LNCaP clone FGC (cell line): ENCODE results near the gene DSG2.

Experiments used
- DNase-seq: peaks from one replicate; pipeline ENCODE4 v3.0.0-alpha.2; 2011; ENCODE audit warnings: low read depth
- H3K4me3 ChIP-seq: 2 replicates; pipeline ENCODE4 v1.5.1; 2011; ENCODE audit warnings: mild to moderate bottlenecking, low read depth, low read length, control low read depth
- CTCF ChIP-seq: IDR thresholded peaks from 2 replicates; pipeline ENCODE4 v1.5.1; 2012; ENCODE audit warnings: mild to moderate bottlenecking; ENCODE audit not compliant: control insufficient read depth, insufficient read depth; ENCODE audit errors: extremely low read depth

DSG2 gene

GRCh38 chr18:31585991-31586390, 88.0 kb downstream of the DSG2 start:
- no peak overlapping the region for H3K4me3 ChIP-seq
- no peak for TF ChIP-seq CTCF
- no peak for DNase-seq

DNA sequence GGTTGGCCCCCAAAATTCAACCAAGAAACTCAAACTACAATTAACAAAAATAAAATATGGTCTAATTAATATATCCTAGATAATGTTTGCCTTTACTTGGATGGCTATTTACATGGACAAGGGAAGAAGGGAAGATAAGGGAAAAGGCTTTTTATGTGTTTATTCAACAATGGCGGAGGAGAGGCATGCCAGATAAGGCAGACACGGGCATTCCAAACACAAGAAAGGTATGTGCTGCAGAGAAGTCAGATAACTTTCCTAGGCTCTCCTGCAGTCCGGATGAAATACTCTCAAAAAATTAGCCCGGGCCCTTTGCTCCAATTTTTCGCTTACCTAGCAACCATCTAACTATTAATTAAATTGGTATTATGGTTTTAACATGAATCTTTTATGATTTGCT, 88.6 kb downstream of the DSG2 start:
- DNase-seq: no peak
- no peak overlapping the region for H3K4me3 ChIP-seq
- no peak for TF ChIP-seq CTCF

DNA sequence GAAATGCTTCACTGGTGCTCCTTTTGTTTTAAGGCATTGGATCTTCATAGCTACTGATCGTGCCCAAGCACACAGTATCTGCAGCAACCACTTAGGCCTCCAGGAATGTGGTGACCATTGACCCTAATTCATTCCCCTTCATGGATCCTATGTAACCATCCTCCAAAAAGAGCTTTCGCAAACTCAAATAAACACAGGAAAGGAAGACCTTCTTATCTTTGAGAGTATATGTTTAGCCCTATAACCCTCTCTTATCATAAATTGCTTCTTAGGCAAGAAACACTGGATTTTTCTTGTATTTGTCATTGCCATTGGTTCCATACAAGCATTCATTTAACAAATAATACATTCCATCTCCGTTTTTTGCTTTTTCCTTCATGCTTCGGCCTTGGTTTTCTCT, 89.6 kb downstream of the DSG2 start:
- TF ChIP-seq CTCF: no peak
- no peak overlapping the region for H3K4me3 ChIP-seq
- DNase-seq: no peak

- DNase-seq: no peak
- no peak for TF ChIP-seq CTCF
- no peak overlapping the region for H3K4me3 ChIP-seq
Observed at GRCh38 chr18:31590570-31590969, 92.6 kb downstream of the DSG2 start.

DNA sequence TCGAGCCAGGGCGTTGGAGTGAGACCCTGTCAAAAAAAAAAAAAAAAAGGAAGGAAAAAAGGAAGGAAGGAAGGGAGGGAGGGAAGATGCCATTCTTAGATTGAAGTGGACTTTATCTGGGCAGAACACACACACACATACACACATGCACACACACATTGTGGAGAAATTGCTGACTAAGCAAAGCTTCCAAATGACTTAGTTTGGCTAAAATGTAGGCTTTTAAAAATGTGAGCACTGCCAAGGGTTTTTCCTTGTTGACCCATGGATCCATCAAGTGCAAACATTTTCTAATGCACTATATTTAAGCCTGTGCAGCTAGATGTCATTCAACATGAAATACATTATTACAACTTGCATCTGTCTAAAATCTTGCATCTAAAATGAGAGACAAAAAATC, 93.1 kb downstream of the DSG2 start:
- TF ChIP-seq CTCF: no peak
- H3K4me3 ChIP-seq: no peak overlapping the region
- DNase-seq: no peak

- no peak within 1 kb of the TSS for H3K4me3 ChIP-seq
- DNase-seq: peak; percentile 45
- TF ChIP-seq CTCF: no peak
Observed at GRCh38 chr18:31591628-31592027, 93.7 kb downstream of the DSG2 start, which contains the start of gene TTR. TTR (plus strand) TSS chr18:31591877; CDS start chr18:31591903, 26 bp downstream.

GRCh38 chr18:31592506-31593157, 94.7 kb downstream of the DSG2 start:
- DNase-seq: no peak
- no peak for TF ChIP-seq CTCF
- no peak overlapping the region for H3K4me3 ChIP-seq
